HG02759 (cell line): ENCODE measurements around the gene CD9.
"Not testable (repeated sequence)": the region's sequence is repeated elsewhere in the genome, so short reads cannot be mapped to it uniquely, and the experiment has no call there.

Experiments
- ATAC-seq: cut with Tn5 transposase; IDR thresholded peaks from one replicate; pipeline ENCODE4 v1.9.1; 2021; ENCODE audit warnings: mild to moderate bottlenecking, moderate library complexity; ENCODE audit not compliant: unreplicated experiment

CD9 gene

DNA sequence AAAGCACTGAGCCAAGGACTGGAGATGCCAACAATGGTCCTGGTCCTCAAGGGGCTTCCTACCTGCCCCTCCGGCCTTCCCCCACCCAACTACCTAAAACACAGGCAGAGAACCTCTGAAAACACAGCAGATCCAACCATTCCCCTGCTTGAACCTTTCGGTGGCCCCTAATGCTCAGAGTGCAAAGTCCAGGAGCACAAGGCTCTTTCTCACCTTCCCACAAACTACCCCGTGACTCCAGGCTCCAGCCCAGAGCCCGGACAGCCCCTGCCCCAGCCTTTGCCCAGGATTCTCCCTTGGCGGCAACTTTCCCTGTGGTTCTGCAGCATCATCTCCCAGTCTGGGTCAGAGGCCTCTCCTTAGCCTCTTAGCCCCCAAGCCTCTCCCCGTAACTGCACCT lies 1.6 kb upstream of the CD9 start:
- no peak for ATAC-seq

DNA sequence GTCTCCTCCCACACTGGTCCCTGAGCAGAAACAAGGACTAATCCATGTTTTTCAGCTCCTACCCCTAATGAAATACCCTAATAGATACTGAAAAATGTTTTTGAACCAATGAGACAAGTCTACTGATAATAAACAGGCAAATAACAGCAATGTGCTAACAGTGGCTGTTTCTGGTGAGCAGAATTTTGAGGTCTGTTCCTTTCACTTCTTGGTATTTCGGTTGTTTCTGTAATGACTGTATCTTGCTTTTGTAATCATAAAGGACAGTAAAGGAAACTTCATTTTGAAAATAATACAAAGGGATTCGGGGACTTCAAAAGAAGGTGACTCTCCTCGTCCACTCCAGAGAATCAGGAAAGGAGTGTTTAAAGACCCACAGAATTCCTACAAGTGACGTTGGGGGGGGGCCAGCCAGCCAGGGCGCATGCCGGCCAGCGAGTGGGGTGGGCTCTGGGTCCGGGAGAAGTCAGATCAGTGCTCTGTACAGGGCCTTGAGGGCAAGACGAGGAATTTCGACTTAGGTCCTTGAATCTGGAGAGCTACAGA lies 1.1 kb upstream of the CD9 start:
- ATAC-seq = no peak

DNA sequence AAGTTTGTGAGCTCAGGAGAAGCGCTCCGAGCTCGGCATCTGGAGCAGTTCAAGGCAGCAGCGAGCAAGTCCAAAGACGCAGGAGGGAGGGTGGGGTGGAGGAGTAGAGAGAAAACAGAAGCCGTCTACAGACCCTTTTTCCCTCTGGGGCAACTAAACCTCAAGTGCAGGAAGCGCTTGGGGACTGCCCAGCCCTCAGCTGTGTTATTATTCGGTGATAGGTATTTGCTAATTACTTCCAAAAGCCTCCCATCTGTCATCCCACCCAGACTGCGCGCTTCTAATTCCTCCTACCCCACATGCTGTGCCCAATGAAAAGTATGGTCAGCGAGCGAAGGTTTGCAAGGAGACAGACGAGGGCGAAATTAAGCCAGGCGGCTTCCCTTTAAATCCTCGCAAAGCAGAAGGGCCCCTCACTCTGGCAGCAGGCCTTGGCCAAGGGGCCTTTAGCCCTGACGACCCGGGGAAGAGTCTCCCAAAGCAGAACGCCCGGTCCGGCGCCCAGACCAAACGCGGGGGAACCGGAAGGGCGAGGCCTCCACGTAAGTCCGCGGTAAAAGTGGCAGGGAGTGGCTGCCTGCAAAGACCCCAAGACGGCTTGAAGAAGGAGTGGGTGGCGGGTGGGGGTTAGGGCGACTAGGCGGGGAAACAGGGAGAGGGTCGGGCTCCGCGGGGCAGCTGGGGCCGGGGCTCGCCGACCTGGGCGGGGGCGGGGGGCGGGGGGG lies 507 bp upstream of the CD9 start:
- ATAC-seq = no peak

DNA sequence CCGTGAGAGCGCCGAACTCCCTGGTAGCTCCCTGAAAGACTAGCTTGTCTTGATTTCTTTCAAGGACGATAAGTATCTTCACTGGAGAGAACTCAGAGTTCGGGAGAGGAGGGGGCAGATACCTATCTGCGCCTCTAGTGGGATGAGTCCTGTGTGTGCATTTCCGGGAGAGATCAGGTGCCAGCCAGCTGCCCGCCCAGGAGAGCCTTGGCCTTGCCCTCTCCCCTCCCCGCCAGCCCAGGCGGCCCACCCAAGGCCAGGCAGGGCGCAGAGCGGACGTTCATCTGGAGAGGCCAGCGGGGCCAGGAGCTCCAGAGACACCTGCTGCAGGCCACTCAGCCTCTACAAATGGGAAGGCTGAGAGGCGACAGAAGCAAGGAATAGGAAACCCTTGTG lies 1.0 kb downstream of the CD9 start:
- no peak for ATAC-seq

DNA sequence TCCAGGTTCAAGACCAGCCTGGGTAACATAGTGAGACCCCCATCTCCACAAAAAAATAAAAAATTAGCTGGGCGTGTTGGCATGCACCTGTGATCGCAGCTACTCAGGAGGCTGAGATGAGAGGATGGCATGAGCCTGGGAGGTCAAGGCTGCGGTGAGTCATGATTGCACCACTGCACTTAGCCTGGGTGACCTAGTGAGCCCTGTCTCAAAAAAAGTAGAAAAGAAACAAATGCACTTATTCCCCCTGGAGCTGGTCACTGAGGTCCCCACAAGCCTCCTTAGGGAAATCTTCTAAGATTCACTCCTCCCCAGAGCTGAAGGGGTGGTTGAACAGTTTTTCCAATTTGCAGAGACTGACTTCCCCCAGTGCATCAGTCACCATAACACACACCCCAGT lies 1.6 kb downstream of the CD9 start:
- no peak for ATAC-seq

DNA sequence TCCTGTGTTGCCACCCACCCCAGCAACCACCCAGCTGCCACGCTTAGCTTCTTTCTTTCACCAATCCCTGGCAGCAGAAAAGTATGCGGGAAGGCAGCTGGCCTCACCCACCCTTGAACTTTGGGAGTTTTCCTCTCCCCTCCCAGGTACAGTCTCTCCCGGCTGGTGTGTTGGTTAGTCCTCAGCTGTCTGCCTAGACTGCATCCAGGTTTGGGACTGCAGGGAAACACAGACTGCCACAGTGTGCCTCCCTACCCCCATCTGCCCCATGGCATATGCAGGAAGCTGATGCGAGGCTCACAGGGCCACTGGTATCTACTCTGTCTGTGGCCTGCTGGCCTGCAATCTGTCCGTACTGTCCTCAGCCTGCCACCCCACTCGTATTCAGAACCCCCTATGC lies 2.1 kb downstream of the CD9 start:
- no peak for ATAC-seq

DNA sequence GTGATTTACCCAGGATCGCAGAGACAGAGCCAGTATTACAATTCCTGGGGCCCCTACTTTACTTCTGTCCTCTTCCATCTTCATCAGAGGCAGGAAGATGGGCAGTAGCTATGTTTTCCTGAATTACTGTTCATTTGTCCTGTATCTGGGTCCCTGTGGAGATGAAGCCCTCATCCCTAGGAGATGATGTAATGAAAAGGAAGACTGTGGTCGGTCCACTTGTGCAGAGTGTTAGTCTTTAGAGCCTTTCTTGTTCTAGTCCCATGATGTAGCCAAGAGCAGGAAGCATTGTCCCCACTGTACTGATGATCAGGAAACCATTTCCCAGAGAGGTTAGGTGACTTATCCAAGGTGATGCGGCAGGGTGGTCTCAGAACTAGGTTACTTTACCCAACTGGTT lies 2.6 kb downstream of the CD9 start:
- ATAC-seq = no peak

DNA sequence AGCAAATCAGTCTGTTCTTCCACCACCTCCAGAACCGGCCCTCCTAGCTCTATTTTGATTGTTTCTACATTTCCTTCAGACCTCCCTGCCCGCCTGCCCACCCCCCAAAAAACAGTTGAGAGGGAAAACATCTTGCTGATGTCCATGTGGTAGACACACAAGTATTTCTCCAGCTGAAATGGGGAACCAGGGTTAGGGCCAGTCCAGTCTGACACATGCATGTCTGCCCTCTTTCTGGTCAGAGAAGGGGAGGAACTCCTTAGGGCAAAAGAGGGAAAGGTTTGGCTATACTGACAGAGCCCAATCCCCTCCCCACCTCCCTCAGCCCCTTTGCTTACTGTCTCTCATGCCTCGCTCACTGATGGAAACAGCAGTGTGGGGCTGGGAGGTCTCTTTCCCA lies 3.4 kb downstream of the CD9 start:
- no peak for ATAC-seq

DNA sequence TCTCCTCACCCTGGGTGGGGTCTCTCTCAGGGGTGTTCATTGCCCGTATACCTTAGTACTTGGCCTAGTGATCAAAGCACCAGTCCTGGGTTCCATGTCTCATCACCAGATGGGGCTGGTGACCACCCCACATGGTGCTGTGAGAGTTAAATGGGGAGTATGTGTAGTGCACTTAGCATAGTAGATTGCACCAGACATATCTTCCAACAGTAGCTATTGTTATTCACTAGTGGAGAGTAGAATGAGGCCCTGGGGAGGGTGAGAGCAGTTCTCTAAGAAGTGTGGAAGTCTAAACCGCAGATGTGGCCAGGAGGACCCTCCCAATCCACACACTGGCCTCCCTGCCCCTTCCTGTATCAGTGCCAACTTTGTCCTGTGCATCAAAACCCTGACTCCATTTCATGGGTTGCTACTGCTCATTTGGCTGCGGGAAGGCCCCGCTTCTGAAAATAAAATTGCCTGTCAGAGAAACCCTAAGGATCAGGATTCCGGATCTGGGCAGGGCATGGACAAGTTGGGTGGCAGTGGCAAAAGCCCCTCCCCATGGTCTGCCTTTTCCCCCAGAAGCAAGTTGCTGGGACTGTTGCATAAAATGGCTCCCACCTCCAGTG lies 4.4 kb downstream of the CD9 start:
- no peak for ATAC-seq

DNA sequence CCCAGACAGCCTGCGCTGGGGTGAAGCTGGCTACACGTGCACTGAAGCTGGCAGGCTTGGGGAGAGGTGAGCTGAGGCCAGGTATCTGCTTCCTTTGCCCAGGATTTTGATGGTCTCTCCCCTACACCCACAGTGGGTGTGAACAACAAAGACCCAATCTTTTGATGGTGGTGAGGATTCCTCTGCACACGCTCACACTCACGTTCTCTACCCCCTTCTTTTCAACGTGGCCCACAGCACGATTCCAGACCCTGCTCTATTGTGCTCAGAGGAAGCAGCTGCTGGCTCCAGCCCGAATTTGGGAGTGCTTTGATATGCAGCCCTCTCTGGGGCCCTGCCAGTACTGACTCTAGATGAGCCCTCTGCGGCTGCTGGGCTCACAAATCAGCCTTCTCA lies 4.9 kb downstream of the CD9 start:
- ATAC-seq = no peak

DNA sequence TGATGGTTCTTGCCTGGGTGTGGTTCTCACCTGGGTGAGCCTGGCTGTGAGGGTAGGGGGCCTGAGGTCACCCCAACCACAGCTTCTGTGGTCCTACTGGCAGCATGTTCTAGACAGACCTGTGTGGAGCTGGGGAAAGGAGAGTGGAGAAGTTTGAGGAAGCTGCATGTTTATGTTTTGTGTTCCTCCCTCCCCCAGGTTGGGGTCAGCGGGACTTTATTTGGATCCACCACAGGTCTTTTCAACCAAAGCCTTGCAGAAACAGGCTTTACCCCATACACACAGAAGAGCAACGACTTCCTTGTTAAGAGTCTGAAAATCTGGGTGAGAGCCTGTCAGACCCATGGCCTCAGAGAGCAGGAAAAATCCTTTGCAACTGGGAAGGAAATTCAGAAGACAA lies 5.6 kb downstream of the CD9 start:
- ATAC-seq = no peak

DNA sequence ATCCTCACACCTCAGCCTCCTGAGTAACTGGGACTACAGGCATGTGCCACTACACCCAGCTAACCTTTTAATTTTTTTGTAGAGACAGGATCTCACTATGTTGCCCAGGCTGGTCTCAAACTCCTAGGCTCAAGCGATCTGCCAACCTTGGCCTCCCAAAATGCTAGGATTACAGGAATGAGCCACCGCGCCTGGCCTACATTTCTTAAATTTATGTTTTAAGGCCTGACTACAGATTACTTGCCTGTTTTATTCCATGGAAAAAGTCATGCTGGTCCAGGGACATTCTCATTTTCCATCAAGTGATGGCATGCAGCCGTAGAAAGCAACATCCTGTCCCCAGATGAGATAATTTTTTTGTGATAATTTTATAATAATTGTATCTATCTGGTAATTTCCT lies 6.1 kb downstream of the CD9 start:
- no peak for ATAC-seq

DNA sequence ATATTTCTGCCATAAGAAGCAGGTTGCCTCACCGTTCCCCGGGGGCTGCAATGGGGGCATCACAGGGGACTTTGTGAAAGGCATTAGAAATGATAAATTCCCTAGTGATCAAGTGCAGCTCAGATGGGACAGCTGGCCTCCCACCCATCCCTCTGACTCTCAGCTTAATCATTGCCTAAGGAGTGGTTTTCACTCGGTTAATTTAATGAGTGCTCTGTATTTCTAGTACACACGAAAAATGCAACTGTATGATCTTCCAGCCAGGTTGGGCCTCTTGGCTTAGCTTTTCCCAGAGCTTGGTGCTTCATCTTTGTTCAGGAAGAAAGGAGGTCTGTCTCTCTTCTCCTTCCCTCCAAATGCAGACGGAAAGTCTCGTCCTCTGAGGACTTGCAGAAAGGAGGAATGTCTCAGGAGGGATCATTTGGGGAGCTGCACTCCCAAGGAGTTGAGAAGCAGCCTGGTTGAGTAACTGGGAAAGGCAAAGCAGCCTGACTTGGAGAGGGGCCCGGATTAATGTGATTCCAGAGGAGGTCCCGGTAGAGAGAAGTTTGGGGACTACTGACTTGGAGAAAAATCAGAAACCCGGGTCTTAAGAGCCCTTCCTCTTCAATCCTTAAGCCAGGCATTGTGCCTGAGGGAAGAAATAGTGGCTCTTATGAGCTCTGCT lies 7.2 kb downstream of the CD9 start:
- ATAC-seq = no peak

DNA sequence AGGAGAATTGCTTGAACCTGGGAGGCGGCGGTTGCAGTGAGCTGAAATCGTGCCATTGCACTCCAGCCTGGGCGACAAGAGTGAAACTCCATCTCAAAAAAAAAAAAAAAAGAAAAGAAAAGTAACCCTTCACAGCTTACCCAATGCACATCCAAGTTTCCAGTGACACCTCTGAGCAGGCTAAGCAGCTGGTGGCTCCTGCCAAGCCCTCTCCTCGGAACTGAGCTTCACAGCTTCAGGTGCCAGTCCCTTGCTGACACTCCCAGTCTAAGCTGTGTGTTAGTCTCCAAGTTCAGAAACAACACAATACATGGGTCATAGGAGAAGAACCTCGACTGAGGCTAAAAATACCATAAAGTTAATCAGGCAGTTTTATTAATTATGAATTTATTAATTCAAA lies 7.9 kb downstream of the CD9 start:
- ATAC-seq = no peak

DNA sequence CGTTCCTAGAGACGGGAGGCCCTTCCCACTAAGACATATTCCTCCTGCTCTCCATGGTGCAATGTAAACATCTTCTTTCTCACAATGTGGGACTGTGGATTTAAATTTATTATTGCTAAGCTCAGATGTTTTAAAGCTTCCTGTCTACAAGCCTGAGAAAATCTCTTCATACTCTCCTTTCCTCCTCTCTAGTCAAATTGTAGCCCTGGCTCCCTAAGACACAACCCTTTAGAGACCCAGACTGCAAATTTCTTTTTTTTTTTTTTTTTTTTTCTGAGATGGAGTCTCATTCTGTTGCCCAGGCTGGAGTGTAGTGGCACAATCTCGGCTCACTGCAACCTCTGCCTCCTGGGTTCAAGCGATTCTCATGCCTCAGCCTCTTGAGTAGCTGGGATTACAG lies 9.2 kb downstream of the CD9 start:
- ATAC-seq = not testable (repeated sequence)

DNA sequence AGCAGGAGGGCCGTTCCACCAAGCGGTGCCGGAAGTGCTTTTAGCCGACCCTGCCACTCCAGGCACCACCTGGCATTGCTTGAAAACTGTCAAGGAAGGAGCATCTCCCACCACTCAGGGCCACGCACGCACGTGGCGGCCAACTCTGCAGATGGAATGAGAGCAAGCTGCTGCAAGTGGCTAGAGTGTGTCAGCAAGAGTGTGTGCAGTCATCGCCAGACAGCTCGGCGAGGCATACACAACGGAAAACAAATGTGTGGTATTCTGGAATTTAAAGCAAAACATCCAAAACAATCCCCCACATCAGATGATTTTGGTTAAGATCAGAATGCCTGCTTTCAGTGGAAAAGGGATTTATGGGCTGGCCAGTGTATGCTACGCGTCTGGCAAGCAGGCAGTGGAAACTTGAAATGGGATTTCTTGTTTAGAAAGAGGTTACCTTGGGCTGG lies 11.2 kb downstream of the CD9 start:
- ATAC-seq = no peak

DNA sequence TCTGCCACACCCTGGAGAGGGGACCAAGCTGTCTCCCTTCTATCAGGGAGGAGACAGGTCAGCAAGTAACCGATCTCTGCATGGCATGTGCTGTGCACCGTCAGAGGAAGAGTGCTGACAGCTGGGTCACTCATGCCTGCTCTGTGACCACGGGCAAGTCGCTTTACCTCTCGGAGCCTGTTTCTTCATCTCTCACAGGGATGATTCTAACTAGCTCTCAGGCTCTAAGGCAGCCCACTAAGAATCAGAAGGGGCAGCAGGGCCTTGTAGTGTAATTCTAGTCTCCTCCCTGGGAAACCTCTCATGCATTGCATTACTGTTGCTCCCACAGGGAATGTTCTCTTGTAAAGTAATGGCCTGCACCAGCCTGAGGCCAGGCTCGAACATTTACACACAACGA lies 11.9 kb downstream of the CD9 start:
- ATAC-seq = no peak

DNA sequence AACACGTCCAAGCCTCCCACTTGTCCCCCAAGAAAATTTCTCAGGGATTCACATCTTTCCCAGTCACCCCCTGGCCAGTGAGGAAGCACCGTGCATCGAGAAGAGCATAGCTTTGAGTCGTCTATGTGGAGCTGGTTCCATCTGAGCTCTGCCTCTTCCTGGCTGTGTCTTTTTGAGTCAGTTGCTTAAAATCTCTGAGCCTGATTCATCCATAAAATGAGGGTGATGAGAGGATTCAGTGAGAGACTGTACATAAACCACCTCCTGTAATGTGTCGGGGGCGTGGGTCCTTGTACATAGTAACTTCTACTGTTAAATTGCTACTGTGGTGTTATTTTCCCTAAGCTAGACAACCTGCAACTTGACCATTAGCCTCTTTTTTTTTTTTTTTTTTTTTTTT lies 13.8 kb downstream of the CD9 start:
- no peak for ATAC-seq

DNA sequence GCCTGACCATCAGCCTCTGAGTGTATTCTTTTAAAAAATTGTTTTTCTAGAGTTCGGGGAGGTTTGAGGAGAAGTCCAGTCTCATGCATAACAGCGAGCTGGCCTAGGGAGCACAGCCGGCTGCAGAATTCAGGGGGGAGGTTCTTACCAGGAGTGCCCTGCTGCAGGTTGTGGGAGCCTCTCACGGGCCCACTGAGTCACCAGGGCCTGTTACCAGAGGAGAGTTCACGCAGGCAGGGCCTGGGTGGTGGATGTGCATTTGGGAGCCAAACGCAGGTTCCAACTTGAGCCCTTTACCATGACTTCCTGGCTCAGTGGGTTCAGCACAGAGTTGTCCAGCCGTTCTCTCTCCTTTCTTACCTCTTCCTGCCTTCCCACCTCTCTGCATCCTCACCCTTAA lies 14.4 kb downstream of the CD9 start:
- ATAC-seq = no peak

DNA sequence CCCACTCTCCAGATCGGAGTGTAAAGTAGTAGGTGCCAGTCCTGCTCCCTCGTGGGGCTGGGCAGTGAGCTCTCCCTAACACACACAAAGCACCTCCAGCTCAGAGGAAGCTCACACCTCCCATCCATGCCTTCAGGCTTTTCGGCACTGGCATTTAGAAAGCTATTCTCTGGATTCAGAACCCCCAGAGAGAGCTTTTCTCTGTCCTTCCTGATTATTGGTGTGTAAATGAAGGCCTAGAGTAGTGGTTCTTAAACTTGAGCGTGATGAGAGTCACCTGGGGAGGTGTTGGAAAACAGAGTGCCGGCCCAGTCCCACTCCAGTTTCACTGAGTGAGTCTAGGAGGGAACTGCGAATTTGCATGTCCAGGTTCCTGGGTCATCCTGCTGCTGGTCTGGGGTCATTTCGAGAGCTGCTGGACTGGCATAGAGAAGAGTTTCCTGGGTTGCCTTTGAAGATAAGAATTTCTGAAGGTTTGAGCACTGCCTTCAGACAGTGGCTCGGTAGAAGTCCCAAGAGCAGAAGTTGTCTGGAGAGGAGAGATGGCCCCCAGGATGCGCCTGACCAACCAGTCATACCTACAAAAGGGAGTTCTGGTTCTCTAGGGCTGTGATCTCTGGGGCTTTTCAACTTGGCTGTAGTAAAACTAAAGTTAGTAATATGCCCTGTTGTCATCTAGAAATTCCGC lies 15.1 kb downstream of the CD9 start:
- no peak for ATAC-seq

DNA sequence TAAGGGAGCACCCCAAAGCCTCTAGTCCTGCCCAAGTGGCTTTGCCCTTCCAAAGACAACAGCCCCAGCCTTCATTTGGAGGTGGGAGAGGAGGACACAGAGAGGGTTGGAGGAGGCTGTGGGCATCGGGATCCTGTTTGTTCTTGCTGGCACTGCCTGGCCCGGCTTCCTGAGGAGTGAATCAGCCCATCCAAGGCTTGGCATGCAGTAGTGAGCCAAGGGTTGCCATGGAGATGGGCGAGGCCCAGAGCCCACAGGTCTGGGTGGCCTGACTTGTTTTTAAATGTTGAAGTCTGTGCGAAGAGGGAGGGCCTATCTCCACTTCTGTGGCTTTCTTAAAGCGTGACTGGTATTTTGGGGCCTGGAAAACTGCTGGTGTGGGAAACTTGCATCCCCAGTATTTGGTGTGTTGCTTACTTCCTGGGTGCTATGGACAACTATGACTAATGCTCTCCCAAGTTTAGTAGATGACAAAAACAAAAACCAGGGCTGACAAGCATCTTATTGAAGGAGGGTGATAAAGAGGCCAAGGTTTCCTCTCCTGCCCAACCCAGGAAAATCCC lies 15.8 kb downstream of the CD9 start:
- no peak for ATAC-seq
